Left ventricle myocardium inferior (tissue), 1 donor: ENCODE measurements around the gene S100A2. TPM values are rescaled to one million over a fixed set of nuclear protein-coding genes. Genes with fewer than 3 reads are reported as not detected.
"Not testable (repeated sequence)": the region's sequence is repeated elsewhere in the genome, so short reads cannot be mapped to it uniquely, and the experiment has no call there.

ENCODE experiments used
- DNase-seq: peaks from one replicate; pipeline ENCODE4 v3.0.0-alpha.2; 2020
- H3K27ac ChIP-seq: fragments of 200-600 bp; replicated peaks from 2 replicates; pipeline ENCODE4 v1.8.0; 2021
- H3K27me3 ChIP-seq: fragments of 200-600 bp; 2 replicates; pipeline ENCODE4 v1.8.0; 2021; ENCODE audit warnings: low read depth
- H3K36me3 ChIP-seq: fragments of 200-600 bp; 2 replicates; pipeline ENCODE4 v1.8.0; 2021
- H3K4me1 ChIP-seq: fragments of 200-600 bp; 2 replicates; pipeline ENCODE4 v1.8.0; 2021
- H3K4me3 ChIP-seq: fragments of 200-600 bp; 2 replicates; pipeline ENCODE4 v1.8.0; 2021; ENCODE audit warnings: mild to moderate bottlenecking, moderate library complexity
- H3K9me3 ChIP-seq: fragments of 200-600 bp; replicated peaks from 2 replicates; pipeline ENCODE4 v1.8.0; 2021
- intact Hi-C: fragments of 100-400 bp; cut with micrococcal nuclease; formaldehyde crosslinking; loops from one replicate; pipeline ENCODE4 v1.11.0; 2022
- total RNA-seq: library from RNA; stranded (reverse); fragmentation: NEBNext Ultra II Directional; extraction: Animal tissue kit (Norgen Biotek cat#: 25700); gene quantifications from one replicate; pipeline ENCODE4 v1.2.1, GENCODE V29; 2021
- TF ChIP-seq, protein P1 (sequence below): fragments of 200-600 bp; IDR thresholded peaks from 2 replicates; pipeline ENCODE4 v1.8.0; 2021; ENCODE audit warnings: antibody characterized with exemption, mild to moderate bottlenecking, borderline replicate concordance
- donor health status: DM: no; HTN: yes; CAD: no; lungs with severe emphysema.

S100A2 gene
- total RNA-seq, 1 donor from 2014 or later: 2.7 TPM

DNA sequence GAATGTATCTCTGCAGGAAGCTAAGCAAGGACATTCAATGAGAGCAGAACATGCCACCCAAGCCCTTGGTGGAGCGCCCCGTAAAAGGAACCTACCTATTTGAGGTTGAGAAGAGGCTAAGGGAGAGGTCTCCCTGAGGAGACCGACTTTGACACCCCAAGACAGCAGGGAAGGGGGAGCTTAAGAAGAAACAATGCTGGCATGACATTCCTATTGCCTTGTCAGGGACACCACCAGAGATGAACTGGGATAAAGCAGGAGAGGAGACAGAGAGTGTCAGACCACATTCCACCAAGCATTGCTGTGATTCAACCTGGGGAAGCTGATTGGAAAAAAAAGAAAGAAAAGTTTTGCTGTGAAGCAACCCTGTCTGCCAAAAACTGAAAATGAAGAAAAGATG, 13.3 kb upstream of the S100A2 start:
- TF ChIP-seq, protein P1, sequence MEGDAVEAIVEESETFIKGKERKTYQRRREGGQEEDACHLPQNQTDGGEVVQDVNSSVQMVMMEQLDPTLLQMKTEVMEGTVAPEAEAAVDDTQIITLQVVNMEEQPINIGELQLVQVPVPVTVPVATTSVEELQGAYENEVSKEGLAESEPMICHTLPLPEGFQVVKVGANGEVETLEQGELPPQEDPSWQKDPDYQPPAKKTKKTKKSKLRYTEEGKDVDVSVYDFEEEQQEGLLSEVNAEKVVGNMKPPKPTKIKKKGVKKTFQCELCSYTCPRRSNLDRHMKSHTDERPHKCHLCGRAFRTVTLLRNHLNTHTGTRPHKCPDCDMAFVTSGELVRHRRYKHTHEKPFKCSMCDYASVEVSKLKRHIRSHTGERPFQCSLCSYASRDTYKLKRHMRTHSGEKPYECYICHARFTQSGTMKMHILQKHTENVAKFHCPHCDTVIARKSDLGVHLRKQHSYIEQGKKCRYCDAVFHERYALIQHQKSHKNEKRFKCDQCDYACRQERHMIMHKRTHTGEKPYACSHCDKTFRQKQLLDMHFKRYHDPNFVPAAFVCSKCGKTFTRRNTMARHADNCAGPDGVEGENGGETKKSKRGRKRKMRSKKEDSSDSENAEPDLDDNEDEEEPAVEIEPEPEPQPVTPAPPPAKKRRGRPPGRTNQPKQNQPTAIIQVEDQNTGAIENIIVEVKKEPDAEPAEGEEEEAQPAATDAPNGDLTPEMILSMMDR: no peak

DNA sequence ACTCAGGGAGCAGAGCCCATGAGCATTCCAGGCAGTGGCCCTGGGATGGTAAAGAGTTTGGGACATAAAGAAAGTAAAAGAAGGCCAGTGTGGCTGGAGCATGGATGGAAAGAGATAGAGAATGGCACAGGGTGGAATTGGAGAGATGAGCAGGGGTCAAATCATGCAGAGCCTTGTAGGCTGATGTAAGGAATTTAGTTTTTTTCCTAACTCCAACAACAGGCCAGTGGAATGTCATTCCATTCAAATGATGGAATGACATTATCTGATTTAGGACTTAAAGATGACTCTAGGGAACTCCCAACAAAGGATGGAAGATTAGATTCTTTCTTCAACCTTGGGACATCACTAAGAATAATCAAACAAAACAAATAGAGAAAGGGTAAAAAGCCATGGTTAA, 12.8 kb upstream of the S100A2 start:
- Histone ChIP-seq H3K27ac (no peak overlapping the region), H3K36me3 (no peaks in the 10 kb centered on the region), H3K27me3 (no peaks in the 10 kb centered on the region), H3K4me1 (no peaks in the 10 kb centered on the region), H3K4me3 (no peak overlapping the region), H3K9me3 (no peaks in the 10 kb centered on the region)
- TF ChIP-seq, protein P1: no peak
- no peak for DNase-seq
- intact Hi-C loops: no loop called here

More for the DNA sequence above, 13.3 kb upstream of the S100A2 start:
- Histone ChIP-seq H3K36me3 (no peaks in the 10 kb centered on the region), H3K27ac (no peak overlapping the region), H3K4me3 (no peak overlapping the region), H3K9me3 (no peaks in the 10 kb centered on the region), H3K4me1 (no peaks in the 10 kb centered on the region), H3K27me3 (no peaks in the 10 kb centered on the region)
- no peak for DNase-seq
- intact Hi-C loops: no loop called here

DNA sequence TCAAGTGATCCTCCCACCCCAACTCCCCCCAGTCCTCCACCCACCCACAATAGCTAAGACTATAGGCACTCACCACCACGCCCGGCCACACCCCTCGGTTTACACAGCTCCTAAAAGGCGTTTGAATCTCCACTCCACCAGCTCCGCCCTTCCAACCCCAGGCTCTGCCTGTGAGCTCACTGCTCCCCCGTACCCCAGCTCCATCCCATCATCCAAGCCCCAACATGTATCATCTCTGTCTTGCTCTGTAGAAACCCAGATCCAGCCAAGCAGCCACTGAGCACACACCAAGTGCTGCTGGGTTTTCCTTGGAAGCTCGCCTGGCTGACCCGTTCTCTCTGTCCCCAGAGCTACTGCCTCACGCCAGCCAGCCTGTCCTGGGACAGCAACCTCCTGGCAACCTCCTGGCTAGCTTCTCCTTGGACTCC, 12.0 kb upstream of the S100A2 start:
- Histone ChIP-seq H3K27ac (no peak overlapping the region), H3K36me3 (no peaks in the 10 kb centered on the region), H3K27me3 (no peaks in the 10 kb centered on the region), H3K4me3 (no peak overlapping the region), H3K9me3 (no peaks in the 10 kb centered on the region), H3K4me1 (peaks cover 8% of the 10 kb centered on the region)
- TF ChIP-seq, protein P1: no peak
- intact Hi-C loops: no loop called here
- DNase-seq: no peak

DNA sequence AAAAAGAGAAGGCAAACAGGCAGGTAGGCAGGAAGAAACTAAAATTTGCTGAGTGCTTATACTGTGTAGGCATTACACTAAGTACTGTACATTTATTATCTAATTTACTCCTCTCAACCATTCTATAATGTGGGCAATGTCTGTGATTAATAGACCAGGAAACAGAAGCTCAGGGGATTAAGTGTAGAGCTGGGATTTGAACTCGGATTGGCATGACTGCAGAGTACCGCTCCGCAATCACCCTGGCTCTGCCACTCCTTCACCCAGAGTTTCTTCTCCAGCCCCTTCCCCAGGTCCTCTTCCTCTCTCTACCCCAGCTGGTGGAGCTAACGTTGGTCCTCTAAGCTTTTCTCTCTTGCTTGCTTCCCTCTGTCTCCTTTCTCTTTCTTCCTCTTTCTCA, 11.5 kb upstream of the S100A2 start:
- H3K36me3 ChIP-seq: no peaks in the 10 kb centered on the region
- H3K27ac ChIP-seq: no peak overlapping the region
- H3K27me3 ChIP-seq: no peaks in the 10 kb centered on the region
- DNase-seq: no peak
- TF ChIP-seq, protein P1: no peak
- H3K4me3 ChIP-seq: no peak overlapping the region
- intact Hi-C loops: no loop called here
- no peaks in the 10 kb centered on the region for H3K9me3 ChIP-seq
- peaks cover 13% of the 10 kb centered on the region for H3K4me1 ChIP-seq

DNA sequence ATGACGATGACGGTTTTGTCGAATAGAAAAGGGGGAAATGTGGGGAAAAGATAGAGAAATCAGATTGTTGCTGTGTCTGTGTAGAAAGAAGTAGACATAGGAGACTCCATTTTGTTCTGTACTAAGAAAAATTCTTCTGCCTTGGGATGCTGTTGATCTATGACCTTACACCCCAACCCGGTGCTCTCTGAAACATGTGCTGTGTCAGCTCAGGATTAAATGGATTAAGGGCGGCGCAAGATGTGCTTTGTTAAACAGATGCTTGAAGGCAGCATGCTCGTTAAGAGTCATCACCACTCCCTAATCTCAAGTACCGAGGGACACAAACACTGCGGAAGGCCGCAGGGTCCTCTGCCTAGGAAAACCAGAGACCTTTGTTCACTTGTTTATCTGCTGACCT, 9.9 kb upstream of the S100A2 start:
- H3K9me3 ChIP-seq, H3K27ac ChIP-seq, H3K36me3 ChIP-seq, H3K4me3 ChIP-seq, H3K27me3 ChIP-seq, DNase-seq, intact Hi-C loops: not testable (repeated sequence)
- H3K4me1 ChIP-seq: peaks cover 14% of the 10 kb centered on the region

DNA sequence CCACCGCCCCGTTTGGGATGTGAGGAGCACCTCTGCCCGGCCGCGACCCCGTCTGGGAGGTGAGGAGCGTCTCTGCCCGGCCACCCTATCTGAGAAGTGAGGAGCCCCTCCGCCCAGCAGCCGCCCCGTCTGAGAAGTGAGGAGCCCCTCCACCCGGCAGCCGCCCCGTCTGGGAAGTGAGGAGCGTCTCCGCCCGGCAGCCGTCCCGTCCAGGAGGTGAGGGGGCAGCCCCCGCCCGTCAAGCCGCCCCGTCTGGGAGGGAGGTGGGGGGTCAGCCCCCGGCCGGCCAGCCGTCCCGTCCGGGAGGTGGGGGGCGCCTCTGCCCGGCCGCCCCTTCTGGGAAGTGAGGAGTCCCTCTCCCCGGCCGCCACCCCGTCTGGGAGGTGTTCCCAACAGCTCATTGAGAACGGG, 9.4 kb upstream of the S100A2 start:
- H3K9me3 ChIP-seq, DNase-seq, H3K27ac ChIP-seq, H3K27me3 ChIP-seq, H3K4me3 ChIP-seq, H3K36me3 ChIP-seq, intact Hi-C loops: not testable (repeated sequence)
- peaks cover 14% of the 10 kb centered on the region for H3K4me1 ChIP-seq

DNA sequence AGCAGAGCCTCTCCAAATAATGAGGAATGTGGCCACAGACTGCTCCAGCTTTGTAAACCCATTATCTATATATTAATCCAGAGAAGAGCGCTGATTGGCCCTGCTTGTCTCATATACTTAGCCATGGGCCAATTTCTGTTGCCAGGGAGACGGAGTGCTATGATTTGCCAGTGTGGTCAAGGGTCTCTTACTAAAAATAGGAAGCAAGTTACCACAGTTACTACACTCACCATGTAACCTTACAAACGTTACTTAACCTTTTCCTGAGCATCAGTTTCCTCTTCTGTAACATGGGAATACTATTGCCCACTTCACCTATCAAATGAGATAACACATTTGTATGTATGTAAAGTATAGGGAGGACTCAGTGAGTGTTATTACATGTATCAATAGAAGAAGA, 7.7 kb upstream of the S100A2 start:
- intact Hi-C loops: no loop called here
- no peaks in the 10 kb centered on the region for H3K9me3 ChIP-seq
- no peaks in the 10 kb centered on the region for H3K36me3 ChIP-seq
- no peaks in the 10 kb centered on the region for H3K27me3 ChIP-seq
- H3K4me3 ChIP-seq: no peak overlapping the region
- TF ChIP-seq, protein P1: no peak
- H3K4me1 ChIP-seq: peaks cover 21% of the 10 kb centered on the region
- no peak for DNase-seq
- no peak overlapping the region for H3K27ac ChIP-seq
